Measurements from ENCODE around the gene PIM1.

DNA sequence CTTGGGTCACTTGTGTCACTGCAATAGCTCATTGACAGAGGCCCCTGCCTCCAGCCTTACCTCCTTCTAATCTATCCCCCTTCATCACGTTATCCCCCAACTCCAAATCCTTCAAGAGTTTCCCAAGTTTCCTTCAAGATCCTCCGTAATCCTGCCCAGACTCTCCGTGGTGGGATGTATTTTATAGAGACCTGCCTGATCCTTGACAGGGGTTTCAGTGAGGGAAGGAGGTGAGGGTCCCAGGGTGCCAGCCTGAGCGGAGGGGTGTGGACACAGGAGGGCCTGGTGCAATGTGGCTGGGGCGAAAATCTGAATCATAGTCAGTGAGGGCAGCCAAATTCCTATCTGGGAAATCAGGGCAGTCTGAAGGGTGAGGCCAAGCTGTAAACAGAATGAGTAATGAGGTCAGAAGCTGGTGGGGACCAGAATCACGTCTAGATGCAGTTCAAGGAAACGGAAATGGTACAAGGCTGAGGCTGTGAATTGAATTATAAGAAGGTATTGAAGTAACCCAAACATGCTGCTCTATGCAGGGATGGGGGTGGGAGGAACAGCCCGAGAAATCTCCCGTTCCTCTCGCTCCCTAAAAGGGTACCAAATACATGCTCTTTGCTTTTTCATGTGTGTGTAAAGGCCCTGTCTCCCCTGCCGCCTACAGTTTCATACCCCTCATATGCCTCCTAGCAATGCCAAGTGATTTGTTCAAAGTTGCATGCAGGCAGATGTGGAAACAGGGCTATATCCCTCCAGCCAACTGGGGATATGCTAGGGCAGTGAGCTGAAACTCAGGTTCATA is 35.4 kb upstream of the PIM1 start:
- TF ChIP-seq CTCF (IDR thresholded peaks at IDR 0.05) (no peak), POLR2A (IDR thresholded peaks at IDR 0.05) (no peak)
